ENCODE results near the gene DRC7. TPM values are rescaled to one million over a fixed set of nuclear protein-coding genes. Genes with fewer than 3 reads are reported as not detected.

The DRC7 gene
- total and polyA plus RNA-seq, 9 of the 15 experiments (the other 6 are each of a cell fraction or from before 2014, with no cell fraction given), result 0.04 to 0.33 (median 0.12) TPM; not detected in 3

GRCh38 chr16:57660715-57661463 lies 33.7 kb upstream of the DRC7 start:
- Histone ChIP-seq H3K27ac (ENCODE audit: extremely low read depth, low read depth, low read length) (no peak overlapping the region), H3K9ac (ENCODE audit: insufficient read depth in 1 of 2, low read depth in 2 of 2, low read length in 2 of 2) (peak overlapping the region in 1 of 2 experiments; percentile 26; a peak in 1 of 4 replicates), H2AFZ (ENCODE audit: low read depth, low read length) (no peak overlapping the region), H3K9me1 (ENCODE audit: control insufficient read depth, insufficient read depth, low read length) (no peaks in the 10 kb centered on the region), H3K4me3 (no peak overlapping the region), H3K9me3 (replicated peaks; ENCODE audit: control insufficient read depth, insufficient read depth, low read depth, low read length) (no peaks in the 10 kb centered on the region), H3K36me3 (ENCODE audit: control insufficient read depth, insufficient read depth, low read length) (no peaks in the 10 kb centered on the region), H3K27me3 (ENCODE audit: control insufficient read depth in 2 of 2, insufficient read depth in 2 of 2, low read length in 2 of 2) (0 out of 5 replicates have a peak, but pooled peaks cover 0 to 5% of the 10 kb centered on the region in 2 experiments), H3K79me2 (ENCODE audit: control insufficient read depth, insufficient read depth, low read length) (no peaks in the 10 kb centered on the region), H3K4me2 (ENCODE audit: insufficient read depth, low read length) (no peak overlapping the region), H4K20me1 (replicated peaks; ENCODE audit: control insufficient read depth, insufficient read depth, low read length) (no peaks in the 10 kb centered on the region), H3K4me1 (replicated peaks in 1 of 2; ENCODE audit: control insufficient read depth in 2 of 2, insufficient read depth in 2 of 2, low read length in 2 of 2) (peaks cover 0 to 12% of the 10 kb centered on the region in 2 experiments; a peak in 1 of 5 replicates)
- BruUV-seq (replicated peaks), result no TSS peak
- ChIA-PET CTCF (ENCODE audit: low intra/inter-chr PET ratio) (interaction anchor here (1.4 to 2.3 kb wide), 3 partner anchors 60 to 76 kb away, joined by 3 to 13 read pairs (median 9); no protein-coding TSS in a partner anchor), POLR2A (interaction anchor here (0.6 to 1.5 kb wide), 3 partner anchors 8 to 74 kb away, joined by 3 to 4 read pairs (median 3); no protein-coding TSS in a partner anchor)
- in situ Hi-C loops (cut with MboI) (no loop called here), intact Hi-C loops (cut with micrococcal nuclease) (loop anchor here (2.0 to 10.0 kb wide), 2 partner anchors 60 to 234 kb away; no protein-coding TSS in a partner anchor)
- WGBS (ENCODE audit: insufficient coverage, low coverage, missing lambda C conversion rate), result 32% methylated on average over 11 of the region's 11 CpGs
- FAIRE-seq, result no peak
- ATAC-seq, result peak; percentile 77
- peak in 2 of 4 experiments; percentile 33 to 39 for DNase-seq (ENCODE audit: extremely low read depth in 1 of 4, low spot score in 3 of 4)
- no peak for TF ChIP-seq OTX1 (CRISPR knock-in tag; IDR thresholded peaks at IDR 0.05)
- TF ChIP-seq EGR1 (conservative IDR thresholded peaks at IDR 0.05), result no peak
- no peak for TF ChIP-seq ZNF124 (CRISPR knock-in tag; IDR thresholded peaks at IDR 0.05)
- TF ChIP-seq CBX1 (IDR thresholded peaks at IDR 0.05; ENCODE audit: low read depth), result no peak
- no peak for TF ChIP-seq TRIM25 (IDR thresholded peaks at IDR 0.05; ENCODE audit: borderline replicate concordance)
- TF ChIP-seq CTCF (IDR thresholded peaks at IDR 0.05 in 2 of 3, conservative IDR thresholded peaks at IDR 0.05 in 1 of 3; ENCODE audit: insufficient read depth in 2 of 3, low read depth in 1 of 3, low read length in 3 of 3), result peak; percentile 60 to 73 (median 61); a peak in 5 of 6 replicates
- TF ChIP-seq HDGF (IDR thresholded peaks at IDR 0.05), result no peak
- TF ChIP-seq BRF2 (IDR thresholded peaks at IDR 0.05; ENCODE audit: borderline replicate concordance, insufficient read depth, insufficient read length), result no peak
- TF ChIP-seq RBM15 (IDR thresholded peaks at IDR 0.05; ENCODE audit: insufficient read depth, low read length), result no peak
- no peak for TF ChIP-seq ARID2 (IDR thresholded peaks at IDR 0.05)
- no peak for TF ChIP-seq IRF2 (CRISPR knock-in tag; IDR thresholded peaks at IDR 0.05)
- TF ChIP-seq ZNF79 (CRISPR knock-in tag; IDR thresholded peaks at IDR 0.05; ENCODE audit: low read depth), result no peak
